GM10248 (cell line): ENCODE measurements around the gene ACOT13.
"Not testable (repeated sequence)": the region's sequence is repeated elsewhere in the genome, so short reads cannot be mapped to it uniquely, and the experiment has no call there.

ENCODE experiments used
- CTCF ChIA-PET: fragments of 300-600 bp; sonication (Branson Sonifier 250); formaldehyde crosslinking; extraction: SDS; loops from one replicate; lab custom pipeline; 2021; ENCODE audit warnings: antibody characterized with exemption; lab: Yijun Ruan, JAX
- POLR2A ChIA-PET: fragments of 350-650 bp; sonication (Branson Sonifier 250); formaldehyde crosslinking; extraction: SDS; loops from one replicate; lab custom pipeline; 2020; ENCODE audit warnings: antibody characterized with exemption; lab: Yijun Ruan, JAX
- DNase-seq: peaks from one replicate; pipeline ENCODE4 v3.0.0; 2012; ENCODE audit errors: extremely low spot score
- TF ChIP-seq, protein P1 (sequence below): IDR thresholded peaks from 2 replicates; pipeline ENCODE4 v1.5.1; 2012; ENCODE audit warnings: mild to moderate bottlenecking, low read depth; ENCODE audit errors: extremely low read depth, missing control alignments, control extremely low read depth

Gene ACOT13

DNA sequence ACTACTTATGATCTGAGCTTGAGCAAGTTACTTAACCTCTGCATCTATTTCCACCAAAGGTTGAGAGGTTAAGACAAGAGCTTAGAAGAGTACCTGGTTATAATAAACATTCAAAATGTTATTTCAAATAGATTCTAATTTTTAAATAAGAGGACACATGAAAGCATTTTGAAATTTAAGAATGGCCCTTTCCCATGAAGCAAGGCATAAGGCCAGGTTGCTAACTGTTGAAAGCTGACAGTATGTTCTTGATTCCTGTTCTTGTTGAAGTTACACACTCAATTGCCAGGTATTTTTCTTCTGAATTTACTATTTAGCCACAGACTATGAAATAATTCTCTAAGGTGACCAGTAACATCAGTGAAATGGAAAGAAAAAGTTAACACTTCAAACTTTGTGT is 37.6 kb downstream of the ACOT13 start:
- TF ChIP-seq, protein P1, sequence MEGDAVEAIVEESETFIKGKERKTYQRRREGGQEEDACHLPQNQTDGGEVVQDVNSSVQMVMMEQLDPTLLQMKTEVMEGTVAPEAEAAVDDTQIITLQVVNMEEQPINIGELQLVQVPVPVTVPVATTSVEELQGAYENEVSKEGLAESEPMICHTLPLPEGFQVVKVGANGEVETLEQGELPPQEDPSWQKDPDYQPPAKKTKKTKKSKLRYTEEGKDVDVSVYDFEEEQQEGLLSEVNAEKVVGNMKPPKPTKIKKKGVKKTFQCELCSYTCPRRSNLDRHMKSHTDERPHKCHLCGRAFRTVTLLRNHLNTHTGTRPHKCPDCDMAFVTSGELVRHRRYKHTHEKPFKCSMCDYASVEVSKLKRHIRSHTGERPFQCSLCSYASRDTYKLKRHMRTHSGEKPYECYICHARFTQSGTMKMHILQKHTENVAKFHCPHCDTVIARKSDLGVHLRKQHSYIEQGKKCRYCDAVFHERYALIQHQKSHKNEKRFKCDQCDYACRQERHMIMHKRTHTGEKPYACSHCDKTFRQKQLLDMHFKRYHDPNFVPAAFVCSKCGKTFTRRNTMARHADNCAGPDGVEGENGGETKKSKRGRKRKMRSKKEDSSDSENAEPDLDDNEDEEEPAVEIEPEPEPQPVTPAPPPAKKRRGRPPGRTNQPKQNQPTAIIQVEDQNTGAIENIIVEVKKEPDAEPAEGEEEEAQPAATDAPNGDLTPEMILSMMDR, result no peak
- no peak for DNase-seq
- CTCF ChIA-PET, result interaction anchor here (1.0 to 1.8 kb wide), 6 partner anchors 9 to 123 kb away, joined by 3 to 5 read pairs (median 4); partner anchors contain the start of gene C6orf62
- POLR2A ChIA-PET, result no interaction called here

DNA sequence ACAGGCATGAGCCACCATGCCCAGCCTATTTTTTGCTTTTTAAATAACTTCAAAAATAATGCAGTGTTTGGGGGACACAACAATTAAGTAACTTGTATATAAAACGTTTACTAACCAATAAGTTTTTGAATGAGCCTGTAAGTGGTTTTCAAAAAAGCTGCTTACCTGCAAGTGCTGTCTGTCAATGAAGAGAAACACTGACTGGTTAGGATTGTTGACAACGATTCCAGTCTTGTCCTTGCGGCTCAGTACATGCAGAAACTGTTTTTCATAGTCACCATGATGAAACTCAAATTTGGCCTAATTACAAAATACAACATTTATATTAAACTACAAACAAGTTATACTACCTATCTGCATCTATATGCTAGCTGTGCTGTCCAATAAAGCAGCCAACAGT is 41.7 kb downstream of the ACOT13 start:
- no peak for DNase-seq
- ChIA-PET POLR2A (no interaction called here), CTCF (interaction anchor here (1.1 to 1.7 kb wide), 2 partner anchors 53 to 341 kb away, joined by 3 read pairs; no protein-coding TSS in a partner anchor)
- TF ChIP-seq, protein P1, result no peak

DNA sequence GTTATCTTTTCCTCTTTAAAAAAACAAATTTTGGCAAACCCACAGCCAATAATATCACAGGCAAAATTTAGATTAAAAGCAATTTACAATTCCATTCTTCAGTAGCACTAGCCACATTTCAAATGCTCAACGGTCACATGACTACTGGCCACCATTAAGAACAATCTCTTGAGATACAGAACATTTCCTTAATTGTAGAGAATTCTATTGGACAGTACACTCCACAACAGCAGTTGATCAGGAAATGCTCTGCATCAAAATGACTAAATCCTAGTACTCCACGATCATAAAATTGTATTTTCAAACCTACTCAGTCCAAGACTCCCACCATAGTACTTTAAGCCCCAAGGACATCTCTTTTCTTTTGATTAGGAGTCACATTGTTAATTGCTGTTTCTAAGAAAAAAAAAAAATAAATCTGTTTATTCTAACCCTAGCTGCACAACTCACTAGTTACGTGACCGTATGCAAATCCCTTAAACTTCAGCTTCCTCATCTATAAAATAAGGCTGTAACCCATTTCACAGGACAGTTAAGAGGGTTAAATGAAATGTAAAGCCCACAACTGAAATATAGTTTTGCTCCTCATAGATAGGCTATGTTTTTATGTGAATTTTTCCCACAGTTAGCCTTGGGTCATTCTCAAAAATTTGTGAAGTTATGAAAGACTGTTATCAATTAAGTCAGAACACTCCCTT is 42.3 kb downstream of the ACOT13 start:
- CTCF ChIA-PET, result interaction anchor here (1.1 to 1.7 kb wide), 2 partner anchors 52 to 128 kb away, joined by 3 read pairs; no protein-coding TSS in a partner anchor
- POLR2A ChIA-PET, result interaction anchor here (1.0 kb wide), 1 partner anchor 9 kb away, joined by 3 read pairs; the partner anchor contains the start of gene C6orf62
- TF ChIP-seq, protein P1, result no peak
- DNase-seq, result no peak

DNA sequence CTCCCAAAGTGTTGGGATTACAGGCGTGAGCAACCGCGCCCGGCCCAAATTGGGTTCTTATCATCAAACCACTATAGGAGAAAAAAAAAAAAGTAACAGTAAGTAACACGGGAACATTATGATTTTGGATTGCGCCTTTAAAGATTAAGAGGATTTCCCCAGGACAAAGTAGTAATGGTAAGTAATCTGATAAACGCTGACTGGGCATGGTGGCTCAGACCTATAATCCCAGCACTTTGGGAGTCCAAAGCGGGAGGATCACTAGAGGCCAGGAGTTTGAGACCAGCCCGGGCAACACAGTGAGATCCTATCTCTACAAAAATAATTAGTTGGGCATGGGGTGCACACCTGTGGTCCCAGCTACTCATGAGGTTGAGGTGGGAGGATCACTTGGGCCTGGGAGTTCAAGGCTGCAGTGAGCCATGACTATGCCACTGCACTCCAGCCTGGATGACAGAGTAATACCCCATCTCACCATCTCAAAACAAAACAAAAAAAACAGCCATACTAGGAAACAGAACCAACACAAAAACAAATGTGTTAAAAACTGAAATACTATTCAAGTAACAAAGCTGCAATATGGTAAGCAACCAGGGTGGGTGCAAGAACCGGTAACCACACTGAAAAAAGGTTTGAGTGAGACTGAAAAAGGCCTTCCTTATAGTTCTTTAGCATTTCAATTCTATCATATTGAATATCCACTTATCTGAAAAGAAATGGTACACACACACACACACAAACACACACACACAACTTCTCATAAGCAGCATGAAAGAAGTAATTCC is 43.8 kb downstream of the ACOT13 start:
- ChIA-PET CTCF (interaction anchor here (1.1 kb wide), 1 partner anchor 129 kb away, joined by 3 read pairs; no protein-coding TSS in a partner anchor), POLR2A (interaction anchor here (1.0 kb wide), 2 partner anchors 8 to 185 kb away, joined by 3 read pairs; partner anchors contain the start of gene C6orf62)
- TF ChIP-seq, protein P1, result no peak
- no peak for DNase-seq

DNA sequence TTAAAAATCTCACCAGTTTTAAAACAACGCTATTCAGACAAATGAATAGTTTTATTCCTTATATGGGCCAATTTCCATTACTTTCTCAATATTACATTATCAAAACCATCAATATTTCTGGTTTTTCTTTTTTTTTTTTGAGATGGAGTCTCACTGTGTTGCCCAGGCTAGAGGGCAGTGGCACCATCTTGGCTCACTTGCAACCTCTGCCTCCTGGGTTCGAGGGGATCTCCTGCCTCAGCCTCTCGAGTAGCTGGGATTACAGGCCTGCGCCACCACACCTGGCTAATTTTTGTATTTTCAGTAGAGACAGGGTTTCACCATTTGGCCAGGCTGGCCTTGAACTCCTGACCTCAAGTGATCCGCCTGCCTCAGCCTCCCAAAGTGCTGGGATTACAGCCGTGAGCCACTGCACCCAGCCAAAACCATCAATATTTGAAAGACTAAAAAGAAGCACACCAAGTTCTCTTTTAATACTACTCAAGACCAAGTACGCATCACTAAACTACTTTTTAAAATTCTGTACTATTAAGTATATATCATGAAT is 49.8 kb downstream of the ACOT13 start:
- POLR2A ChIA-PET, DNase-seq: not testable (repeated sequence)
- CTCF ChIA-PET, result interaction anchor here (1.1 to 2.1 kb wide), 2 partner anchors 274 to 301 kb away, joined by 3 to 7 read pairs; no protein-coding TSS in a partner anchor

- TF ChIP-seq, protein P1, result no peak
- ChIA-PET POLR2A (interaction anchor here (0.7 to 2.0 kb wide), 5 partner anchors 9 to 1258 kb away, joined by 3 to 7 read pairs (median 4); partner anchors contain the start of genes ACOT13, GMNN and TDP2), CTCF (interaction anchor here (1.3 to 2.1 kb wide), 3 partner anchors 14 to 299 kb away, joined by 4 to 7 read pairs (median 5); no protein-coding TSS in a partner anchor)
- DNase-seq, result no peak
These were observed 51.7 kb downstream of the ACOT13 start for GRCh38 chr6:24718449-24719124.
